CD4-positive, CD25-positive, alpha-beta regulatory T cell (primary cell): ENCODE data around the gene LPCAT3. TPM values are rescaled to one million over a fixed set of nuclear protein-coding genes. Genes with fewer than 3 reads are reported as not detected.

Experiments used
- ATAC-seq, 2 donors: fragments of 150-1000 bp; cut with Tn5 transposase; one replicate each; pipeline ENCODE4 v1.10.0; 2021; ENCODE audit warnings: low read depth in 2 of 2, moderate number of reproducible peaks in 2 of 2, moderate library complexity in 1 of 2
- DNase-seq, 3 donors: peaks; one replicate each; pipeline versions ENCODE4 v3.0.0 to v3.0.0-alpha.2; 2012 to 2022; ENCODE audit warnings: mixed read lengths in 1 of 3
- H3K27ac ChIP-seq: one replicate; pipeline ENCODE4 v1.7.0; 2013; ENCODE audit warnings: mild to moderate bottlenecking, low read length; ENCODE audit not compliant: insufficient read depth, poor library complexity, severe bottlenecking
- H3K27me3 ChIP-seq: one replicate; pipeline ENCODE4 v1.7.0; 2013; ENCODE audit warnings: low read length; ENCODE audit not compliant: control insufficient read depth, insufficient read depth
- H3K36me3 ChIP-seq: one replicate; pipeline ENCODE4 v1.7.0; 2013; ENCODE audit warnings: mild to moderate bottlenecking, low read length, moderate library complexity; ENCODE audit not compliant: control insufficient read depth, insufficient read depth
- H3K4me1 ChIP-seq: 2 replicates; pipeline ENCODE4 v1.7.0; 2013; ENCODE audit warnings: mild to moderate bottlenecking, low read length; ENCODE audit not compliant: insufficient read depth, control insufficient read depth, poor library complexity, severe bottlenecking
- H3K4me3 ChIP-seq: one replicate; pipeline ENCODE4 v1.7.0; 2013; ENCODE audit warnings: low read depth, mild to moderate bottlenecking, low read length, moderate library complexity
- H3K9me3 ChIP-seq, 2 experiments: 1 replicate in 1 of 2; 2 replicates in 1 of 2; pipeline ENCODE4 v1.7.0; 2013; ENCODE audit warnings: low read length in 2 of 2, mild to moderate bottlenecking in 1 of 2, moderate library complexity in 1 of 2; ENCODE audit not compliant: control insufficient read depth in 2 of 2
- H3K27ac Mint-ChIP-seq, 3 donors: one replicate each; pipeline ENCODE4 v1.8.0; 2020 to 2022; ENCODE audit warnings: mild to moderate bottlenecking in 3 of 3, mixed read lengths in 3 of 3, moderate library complexity in 2 of 3
- H3K27me3 Mint-ChIP-seq: one replicate; pipeline ENCODE4 v1.8.0; 2022; ENCODE audit warnings: mild to moderate bottlenecking, mixed read lengths
- H3K36me3 Mint-ChIP-seq: one replicate; pipeline ENCODE4 v1.8.0; 2020; ENCODE audit warnings: mixed read lengths
- H3K4me1 Mint-ChIP-seq, 4 donors: one replicate each; pipeline ENCODE4 v1.8.0; 2020 to 2022; ENCODE audit warnings: mixed read lengths in 4 of 4, mild to moderate bottlenecking in 1 of 4
- H3K4me3 Mint-ChIP-seq, 4 donors: one replicate each; pipeline ENCODE4 v1.8.0; 2020 to 2022; ENCODE audit warnings: mild to moderate bottlenecking in 4 of 4, mixed read lengths in 4 of 4, moderate library complexity in 3 of 4
- H3K9me3 Mint-ChIP-seq, 7 donors: one replicate each; pipeline ENCODE4 v1.8.0; 2020 to 2022; ENCODE audit warnings: mixed read lengths in 7 of 7, mild to moderate bottlenecking in 3 of 7, moderate library complexity in 2 of 7
- polyA plus RNA-seq, 4 donors: library from polyadenylated mRNA; unstranded; fragments of 300-500 nt; fragmentation: Illumina TruSeq; gene quantifications; one replicate each; pipeline ENCODE4 v1.2.3, GENCODE V29; 2021
- total RNA-seq: library from RNA; stranded (reverse); gene quantifications from one replicate; pipeline ENCODE4 v1.2.3, GENCODE V29; 2022

Gene LPCAT3
- total and polyA plus RNA-seq, 5 donors from 2014 or later, result 25.0 to 32.8 (median 30.8) TPM

DNA sequence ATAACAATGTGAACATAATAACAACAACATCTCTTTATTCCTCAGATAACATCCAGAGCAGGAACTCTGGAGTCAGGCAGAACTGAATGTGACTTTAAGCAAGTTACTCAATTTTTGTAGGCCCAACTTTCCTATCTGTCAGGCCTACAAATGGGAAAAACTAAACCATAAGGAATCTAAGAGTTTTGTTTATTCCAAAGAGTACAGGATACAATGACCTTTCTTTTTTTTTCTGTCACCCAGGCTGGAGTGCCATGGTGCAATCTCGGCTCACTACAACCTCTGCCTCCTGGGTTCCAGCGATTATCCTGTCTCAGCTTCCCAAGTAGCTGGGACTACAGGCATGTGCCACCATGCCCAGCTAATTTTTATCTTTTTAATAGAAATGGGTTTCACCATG is 9.4 kb downstream of the LPCAT3 start:
- H3K9me3 ChIP-seq, result no peaks in the 10 kb centered on the region
- no peak for DNase-seq
- Mint-ChIP-seq H3K9me3 (no peaks in the 10 kb centered on the region), H3K4me1 (peaks cover 16 to 39% (median 34%) of the 10 kb centered on the region in 4 donors), H3K27ac (no peak overlapping the region), H3K27me3 (no peaks in the 10 kb centered on the region), H3K36me3 (peaks cover 25% of the 10 kb centered on the region), H3K4me3 (no peak overlapping the region)
- no peaks in the 10 kb centered on the region for H3K27me3 ChIP-seq
- H3K4me1 ChIP-seq, result peaks cover 7% of the 10 kb centered on the region
- H3K36me3 ChIP-seq, result peaks cover 10% of the 10 kb centered on the region
- no peak for ATAC-seq
- no peak overlapping the region for H3K27ac ChIP-seq
- H3K4me3 ChIP-seq, result no peak overlapping the region

DNA sequence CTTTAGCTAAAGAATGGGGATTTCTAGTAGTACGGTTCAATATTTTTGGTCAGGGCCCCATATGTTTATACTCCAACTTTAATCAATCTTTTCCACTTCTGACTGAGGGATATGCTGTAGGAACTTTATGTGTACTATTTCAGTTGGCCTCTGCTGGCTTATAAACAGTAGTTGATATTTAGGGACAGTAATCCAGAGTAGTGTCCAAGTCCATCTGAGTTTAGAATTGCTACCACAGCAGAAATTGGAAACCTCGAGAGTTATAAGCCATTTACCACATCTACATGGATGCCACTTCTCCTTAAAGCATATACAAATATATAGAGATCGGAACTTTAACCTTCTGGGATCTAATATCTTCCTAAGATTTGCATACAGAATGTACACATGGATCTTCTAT is 11.6 kb downstream of the LPCAT3 start:
- ATAC-seq, result no peak
- no peaks in the 10 kb centered on the region for H3K27me3 Mint-ChIP-seq
- Histone ChIP-seq H3K27me3 (no peaks in the 10 kb centered on the region), H3K4me3 (no peak overlapping the region), H3K36me3 (no peaks in the 10 kb centered on the region), H3K4me1 (peaks cover 7% of the 10 kb centered on the region), H3K27ac (no peak overlapping the region), H3K9me3 (no peaks in the 10 kb centered on the region)
- H3K9me3 Mint-ChIP-seq, result no peaks in the 10 kb centered on the region
- H3K27ac Mint-ChIP-seq, result no peak overlapping the region
- H3K4me3 Mint-ChIP-seq, result no peak overlapping the region
- no peak for DNase-seq
- H3K36me3 Mint-ChIP-seq, result peaks cover 11% of the 10 kb centered on the region
- peaks cover 17 to 28% (median 25%) of the 10 kb centered on the region in 4 donors for H3K4me1 Mint-ChIP-seq

DNA sequence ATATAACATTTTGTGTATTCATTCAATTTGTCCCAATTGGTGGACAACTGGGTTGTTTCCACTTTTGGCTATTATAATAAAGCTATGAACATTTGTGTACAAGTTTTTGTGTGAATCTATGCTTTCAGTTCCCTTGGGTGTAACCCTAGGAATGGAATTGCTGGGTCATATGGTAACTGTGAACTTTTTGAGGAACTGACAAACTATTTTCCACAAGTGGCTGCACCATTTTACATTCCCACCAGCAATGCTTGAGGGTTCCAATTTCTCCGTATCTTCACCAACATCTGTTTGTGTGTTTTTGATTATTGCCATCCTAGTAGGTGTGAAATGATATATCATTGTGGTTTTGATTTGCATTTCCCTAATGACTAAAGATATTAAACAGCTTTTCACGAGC is 13.0 kb downstream of the LPCAT3 start:
- H3K27ac ChIP-seq, result no peak overlapping the region
- H3K9me3 ChIP-seq, result no peaks in the 10 kb centered on the region
- Mint-ChIP-seq H3K27ac (no peak overlapping the region), H3K4me3 (no peak overlapping the region), H3K36me3 (peaks cover 11% of the 10 kb centered on the region), H3K9me3 (no peaks in the 10 kb centered on the region), H3K4me1 (peaks cover 17 to 28% (median 26%) of the 10 kb centered on the region in 4 donors), H3K27me3 (no peaks in the 10 kb centered on the region)
- no peaks in the 10 kb centered on the region for H3K36me3 ChIP-seq
- DNase-seq (no peak), ATAC-seq (no peak)
- H3K27me3 ChIP-seq, result no peaks in the 10 kb centered on the region
- peaks cover 7% of the 10 kb centered on the region for H3K4me1 ChIP-seq
- H3K4me3 ChIP-seq, result no peak overlapping the region

DNA sequence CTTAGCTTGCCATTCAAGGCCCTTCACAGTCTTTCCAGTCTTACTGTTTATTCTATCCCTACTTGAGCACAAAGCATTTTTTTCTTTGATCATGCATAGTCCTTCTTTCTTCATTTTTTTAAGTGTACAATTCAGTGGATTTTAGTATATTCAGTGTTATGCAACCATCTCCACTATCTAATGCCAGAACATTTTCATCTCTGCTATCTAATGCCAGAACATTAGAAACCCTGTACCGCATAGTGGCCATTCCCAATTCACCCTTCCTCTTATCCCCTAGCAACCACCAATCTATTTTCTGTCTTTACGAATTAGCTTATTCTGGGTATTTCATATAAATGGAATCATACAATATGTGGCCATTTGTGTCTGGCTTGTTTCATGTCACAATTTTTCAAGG is 13.4 kb downstream of the LPCAT3 start:
- Histone ChIP-seq H3K27me3 (no peaks in the 10 kb centered on the region), H3K9me3 (no peaks in the 10 kb centered on the region), H3K4me1 (peaks cover 7% of the 10 kb centered on the region), H3K4me3 (no peak overlapping the region), H3K36me3 (no peaks in the 10 kb centered on the region), H3K27ac (no peak overlapping the region)
- DNase-seq (no peak), ATAC-seq (no peak)
- H3K4me3 Mint-ChIP-seq, result no peak overlapping the region
- no peaks in the 10 kb centered on the region for H3K9me3 Mint-ChIP-seq
- H3K4me1 Mint-ChIP-seq, result peaks cover 13 to 28% (median 21%) of the 10 kb centered on the region in 4 donors
- no peaks in the 10 kb centered on the region for H3K27me3 Mint-ChIP-seq
- H3K27ac Mint-ChIP-seq, result peak overlapping the region in 1 of 3 donors; percentile 1
- H3K36me3 Mint-ChIP-seq, result peaks cover 11% of the 10 kb centered on the region

DNA sequence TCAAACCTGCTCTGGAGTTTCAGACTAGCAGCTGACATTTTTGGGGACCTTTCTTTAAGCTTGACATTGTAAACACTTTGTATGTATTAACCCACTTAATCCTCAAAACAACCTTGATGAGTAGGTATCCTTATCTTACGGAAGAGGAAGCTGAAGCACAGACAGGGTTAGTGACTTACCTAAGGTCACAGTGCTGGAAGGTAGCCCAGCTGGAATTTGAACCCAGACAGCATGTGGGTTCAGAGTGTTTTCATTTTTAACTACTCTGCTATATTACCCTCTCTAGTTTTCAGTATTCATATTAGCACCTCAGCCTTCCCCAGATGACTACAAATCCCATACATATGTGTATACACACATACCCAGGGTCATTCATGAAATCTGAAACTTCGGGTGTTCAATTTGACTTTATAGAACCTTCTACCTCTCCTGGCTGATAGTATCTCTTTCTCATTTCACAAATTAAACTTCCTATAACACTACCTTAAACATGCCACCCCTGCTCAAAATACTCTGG is 13.9 kb downstream of the LPCAT3 start:
- Histone ChIP-seq H3K27me3 (no peaks in the 10 kb centered on the region), H3K4me3 (no peak overlapping the region), H3K27ac (no peak overlapping the region), H3K4me1 (peaks cover 7% of the 10 kb centered on the region), H3K9me3 (no peaks in the 10 kb centered on the region), H3K36me3 (no peaks in the 10 kb centered on the region)
- no peak overlapping the region for H3K4me3 Mint-ChIP-seq
- DNase-seq (no peak), ATAC-seq (no peak)
- no peaks in the 10 kb centered on the region for H3K27me3 Mint-ChIP-seq
- H3K36me3 Mint-ChIP-seq, result peaks cover 10% of the 10 kb centered on the region
- no peaks in the 10 kb centered on the region for H3K9me3 Mint-ChIP-seq
- peaks cover 10 to 25% (median 18%) of the 10 kb centered on the region in 4 donors for H3K4me1 Mint-ChIP-seq
- no peak overlapping the region for H3K27ac Mint-ChIP-seq

DNA sequence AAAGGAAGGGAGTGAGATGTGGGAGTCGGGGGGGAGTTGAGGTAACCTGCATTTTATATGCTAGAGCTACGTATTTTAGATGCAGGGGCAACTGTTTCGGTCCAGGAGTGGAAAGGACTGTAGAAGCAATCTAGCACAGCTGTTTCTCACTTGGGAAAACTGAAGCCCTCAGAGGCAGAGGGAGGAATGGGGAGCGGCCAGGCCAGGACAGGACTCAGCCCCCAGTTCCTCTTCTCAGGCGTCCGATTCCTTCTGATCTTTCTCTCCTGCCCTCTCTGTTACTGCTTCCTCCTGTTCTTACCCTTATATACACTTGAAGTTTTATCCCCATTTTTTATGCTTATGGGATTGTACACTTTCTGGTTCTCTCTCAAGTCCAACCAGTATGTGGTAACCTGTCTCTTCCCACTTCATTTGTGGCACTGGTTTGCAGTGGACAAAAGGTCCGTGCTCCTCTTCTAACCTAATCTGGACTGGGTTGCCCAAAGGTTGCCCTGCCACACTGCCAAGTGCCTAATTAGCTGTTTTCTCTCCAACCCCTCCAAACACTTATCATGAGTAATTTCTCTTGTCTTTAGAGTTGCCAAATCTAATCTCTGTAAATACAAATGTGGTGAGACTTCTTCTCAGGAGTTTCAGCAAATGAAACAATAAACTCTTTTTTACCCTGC is 16.2 kb downstream of the LPCAT3 start:
- H3K27ac ChIP-seq, result no peak overlapping the region
- H3K4me1 ChIP-seq, result peaks cover 3% of the 10 kb centered on the region
- ATAC-seq (no peak), DNase-seq (no peak)
- Mint-ChIP-seq H3K9me3 (no peaks in the 10 kb centered on the region), H3K4me3 (no peak overlapping the region), H3K4me1 (peaks cover 3 to 20% (median 7%) of the 10 kb centered on the region in 4 donors), H3K27me3 (no peaks in the 10 kb centered on the region), H3K27ac (peak overlapping the region in 1 of 3 donors; percentile 11), H3K36me3 (peaks cover 17% of the 10 kb centered on the region)
- peaks cover 3% of the 10 kb centered on the region for H3K36me3 ChIP-seq
- no peaks in the 10 kb centered on the region for H3K9me3 ChIP-seq
- H3K27me3 ChIP-seq, result no peaks in the 10 kb centered on the region
- no peak overlapping the region for H3K4me3 ChIP-seq

DNA sequence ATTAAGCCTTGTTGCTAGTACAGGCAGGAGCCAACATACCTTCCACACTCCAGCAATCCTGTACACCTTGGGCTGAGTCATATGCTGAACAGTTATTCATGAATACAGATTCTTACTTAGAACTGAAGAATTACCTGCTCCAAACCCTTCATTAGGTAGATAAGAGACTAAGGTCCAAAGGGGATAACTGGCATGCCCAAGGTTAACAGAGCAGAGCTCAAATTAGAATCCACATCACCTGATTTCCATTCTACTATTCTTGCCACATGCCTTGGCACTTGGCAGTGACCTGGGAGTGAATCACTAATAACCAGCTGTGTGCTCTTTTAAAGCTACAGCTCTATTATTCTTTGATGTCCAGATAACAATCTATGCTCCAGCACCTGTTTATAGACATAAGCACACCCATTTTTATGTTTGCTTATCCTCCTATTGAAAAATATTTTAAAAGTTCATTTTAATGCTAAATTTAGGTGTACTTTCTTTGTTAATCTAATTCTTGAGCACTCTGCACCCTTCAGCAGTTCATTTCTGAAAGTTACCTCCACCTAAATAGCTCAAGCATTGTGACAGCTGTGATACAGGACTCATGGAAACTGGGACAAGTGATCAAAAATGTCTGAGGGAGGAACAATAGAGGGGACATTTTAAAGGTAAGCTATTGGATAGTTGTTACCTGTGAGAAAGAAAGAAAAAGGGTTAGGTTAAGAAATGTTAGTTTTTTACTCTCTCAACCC is 19.4 kb downstream of the LPCAT3 start:
- H3K27ac ChIP-seq, result no peak overlapping the region
- H3K27me3 Mint-ChIP-seq, result no peaks in the 10 kb centered on the region

More for the DNA sequence above, 19.4 kb downstream of the LPCAT3 start:
- Mint-ChIP-seq H3K36me3 (peaks cover 21% of the 10 kb centered on the region), H3K4me1 (peaks cover 3 to 16% (median 9%) of the 10 kb centered on the region in 4 donors), H3K9me3 (no peaks in the 10 kb centered on the region), H3K27ac (peak overlapping the region in 1 of 3 donors; percentile 67), H3K4me3 (no peak overlapping the region)
- no peak for DNase-seq
- Histone ChIP-seq H3K27me3 (no peaks in the 10 kb centered on the region), H3K9me3 (no peaks in the 10 kb centered on the region), H3K4me3 (no peak overlapping the region), H3K36me3 (peaks cover 12% of the 10 kb centered on the region), H3K4me1 (peaks cover 3% of the 10 kb centered on the region)
- ATAC-seq, result no peak
